HG03558 (cell line): ENCODE data around the gene WDR91.

ENCODE experiments used
- ATAC-seq: cut with Tn5 transposase; IDR thresholded peaks from one replicate; pipeline ENCODE4 v1.9.1; 2021; ENCODE audit warnings: moderate number of reproducible peaks; ENCODE audit not compliant: unreplicated experiment; ENCODE audit errors: extremely low read depth

Gene WDR91

DNA sequence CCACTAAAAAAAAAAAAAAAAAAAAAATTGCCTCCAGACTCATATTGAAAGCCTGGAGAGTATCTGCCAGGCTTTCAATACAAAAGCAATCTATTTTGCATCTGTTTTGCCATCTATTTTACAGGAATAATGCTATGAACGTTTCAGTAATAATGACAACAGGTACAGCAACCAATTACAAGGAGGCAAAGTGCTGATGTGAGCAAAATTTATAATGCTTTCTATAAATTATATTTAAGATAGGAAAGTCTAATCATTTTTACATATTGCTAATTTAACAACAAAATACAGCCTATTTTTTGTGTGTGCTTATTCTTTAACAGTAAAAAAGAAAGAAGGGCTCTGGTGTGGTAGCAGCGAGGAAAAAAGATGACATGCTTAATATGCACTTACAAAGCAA, 10.0 kb downstream of the WDR91 start:
- no peak for ATAC-seq

DNA sequence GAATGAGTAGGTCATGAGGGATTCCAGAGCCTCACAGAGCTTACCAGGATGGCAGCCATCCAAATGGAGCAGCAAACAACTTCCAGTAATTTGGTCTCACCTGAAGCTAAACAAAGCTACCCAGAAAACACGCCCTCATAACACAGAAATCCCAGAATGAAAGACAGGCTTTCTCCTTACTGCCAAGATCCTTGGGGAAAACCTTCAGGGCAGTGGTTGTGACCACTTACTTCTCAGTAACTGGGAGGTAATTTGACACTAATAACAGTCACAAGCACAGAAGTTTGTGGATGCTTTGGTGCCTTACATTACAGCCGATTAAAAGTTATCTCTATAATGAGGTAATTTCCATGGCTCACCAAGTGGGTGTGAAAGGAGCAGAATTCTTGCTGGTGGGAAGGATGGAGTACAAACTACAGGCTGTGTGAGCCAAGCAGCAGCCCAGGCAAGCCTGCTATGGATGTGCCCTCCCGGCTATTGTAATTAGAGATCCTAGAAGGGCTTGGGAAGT, 10.4 kb downstream of the WDR91 start:
- no peak for ATAC-seq

DNA sequence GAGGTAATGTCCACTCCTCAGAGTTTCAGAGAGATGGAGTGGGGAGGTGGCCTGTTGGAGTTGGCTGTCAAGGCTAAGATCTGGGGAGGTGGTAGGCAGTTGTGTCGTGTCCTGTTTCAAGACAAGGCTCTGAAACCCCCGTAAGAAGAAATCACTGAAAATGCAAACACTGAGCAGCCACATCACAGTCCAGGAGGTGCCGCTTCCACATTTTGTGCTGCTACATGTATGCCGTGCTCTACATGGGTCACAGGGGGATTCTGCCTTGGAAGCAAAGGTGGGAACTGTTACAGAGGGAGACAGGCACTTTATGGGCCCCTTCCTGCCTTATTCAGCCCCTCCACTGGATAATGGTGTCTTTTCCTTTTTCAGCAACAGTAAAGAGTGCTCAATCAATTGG, 11.9 kb downstream of the WDR91 start:
- ATAC-seq = no peak

DNA sequence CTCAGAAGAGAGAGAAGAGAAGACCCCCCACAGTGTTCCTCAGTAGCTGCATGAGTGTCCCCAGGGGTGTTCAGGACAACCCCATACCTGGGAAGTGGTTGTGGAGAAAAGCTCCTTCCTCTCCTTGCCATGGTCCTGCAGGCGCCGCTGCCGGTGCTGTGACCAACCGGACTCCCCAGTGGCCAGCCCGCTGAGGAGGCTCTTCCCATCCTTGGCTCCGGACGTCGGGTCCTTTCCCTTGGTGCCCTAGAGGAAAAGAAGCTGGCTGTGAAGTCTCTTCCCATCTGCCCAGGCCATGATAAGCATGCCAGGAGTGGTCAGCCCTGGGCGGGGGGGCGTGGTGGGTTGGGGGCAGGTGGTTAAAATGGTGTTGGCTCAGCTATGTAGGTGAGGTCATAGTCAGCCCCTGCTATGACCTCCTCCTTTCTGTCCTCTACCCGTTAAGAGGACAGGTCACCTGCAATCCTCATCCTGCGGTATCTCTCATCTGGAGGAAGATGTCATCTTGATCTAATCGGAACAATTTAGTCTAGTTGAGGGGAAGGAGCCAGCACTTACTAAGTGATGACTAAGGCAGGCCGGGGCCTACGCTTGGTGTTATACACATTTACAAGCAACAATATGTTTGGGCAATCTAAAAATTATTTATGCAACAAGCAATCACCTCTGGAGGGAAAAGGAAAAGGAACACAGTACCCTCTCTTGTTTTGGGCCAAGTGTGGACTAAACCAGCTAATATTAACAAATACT, 13.2 kb downstream of the WDR91 start:
- ATAC-seq = no peak

DNA sequence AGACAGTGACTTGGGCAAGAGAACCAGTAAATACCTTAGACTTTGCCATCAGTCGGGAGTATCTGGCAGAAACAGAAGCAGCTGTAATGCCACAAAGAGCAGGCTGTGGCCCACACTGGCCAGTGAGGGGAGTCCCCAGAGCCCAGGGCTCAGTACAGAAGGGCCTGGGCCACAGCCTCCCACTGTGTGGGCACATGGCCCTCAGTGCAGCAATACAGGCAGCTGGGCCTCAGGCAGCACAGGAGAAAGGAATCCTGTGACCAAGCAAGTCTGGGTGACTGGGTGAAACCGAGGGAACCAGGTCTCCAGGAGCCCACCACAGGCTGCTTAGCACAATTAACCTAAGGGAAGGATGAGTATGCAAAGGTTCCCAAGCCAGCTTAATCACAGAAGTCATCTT, 14.0 kb downstream of the WDR91 start:
- no peak for ATAC-seq

DNA sequence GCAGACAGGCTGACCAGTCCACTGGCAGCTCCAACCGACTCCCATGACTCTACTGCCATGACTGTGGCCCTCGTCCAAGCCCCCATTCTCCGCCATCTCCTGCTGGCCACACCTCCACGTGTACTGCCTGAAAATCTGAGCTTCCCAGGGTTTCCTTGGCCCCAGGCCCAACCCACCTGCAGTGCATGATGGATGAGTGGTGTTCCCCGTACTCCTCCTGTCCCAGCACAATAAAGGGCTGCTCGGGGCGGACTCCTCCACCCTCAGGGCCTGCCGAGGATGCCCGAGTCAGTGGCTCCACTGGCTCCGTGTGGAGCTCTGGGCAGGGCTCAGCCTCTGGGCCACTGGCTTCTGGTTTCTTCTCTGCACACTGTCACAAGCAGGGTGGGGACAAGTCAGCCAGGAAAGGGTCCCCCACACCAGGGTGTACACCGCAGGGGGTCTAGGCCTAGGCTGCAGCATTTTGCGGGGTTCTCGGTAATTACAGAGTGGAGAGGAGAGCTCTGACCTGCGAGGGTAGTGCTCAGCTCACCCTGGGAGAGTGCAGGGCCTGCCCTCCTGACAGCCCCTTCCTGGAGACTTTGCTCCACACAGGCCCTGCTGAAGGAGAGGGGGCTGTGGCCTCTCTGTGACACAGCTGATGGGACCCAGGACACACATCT, 15.2 kb downstream of the WDR91 start:
- no peak for ATAC-seq

DNA sequence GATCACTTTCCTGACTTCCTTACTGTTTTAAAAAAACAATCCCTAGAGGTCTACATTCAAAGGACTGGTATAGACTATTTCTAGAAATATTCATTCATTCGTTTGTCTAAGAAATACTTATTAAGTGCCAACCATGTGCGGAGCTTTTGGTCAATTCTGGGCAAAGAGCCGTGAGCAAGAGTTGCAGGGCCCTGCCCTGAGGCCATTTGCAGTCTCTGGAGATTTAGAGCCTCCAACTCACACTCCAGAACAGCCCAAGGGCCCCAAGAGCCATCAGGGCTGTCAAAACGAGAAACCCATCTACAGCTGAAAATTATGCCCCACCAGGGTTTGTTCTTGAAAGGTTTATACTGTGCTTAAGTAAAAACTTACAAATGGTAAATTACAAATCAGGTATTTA, 16.2 kb downstream of the WDR91 start:
- ATAC-seq = no peak

DNA sequence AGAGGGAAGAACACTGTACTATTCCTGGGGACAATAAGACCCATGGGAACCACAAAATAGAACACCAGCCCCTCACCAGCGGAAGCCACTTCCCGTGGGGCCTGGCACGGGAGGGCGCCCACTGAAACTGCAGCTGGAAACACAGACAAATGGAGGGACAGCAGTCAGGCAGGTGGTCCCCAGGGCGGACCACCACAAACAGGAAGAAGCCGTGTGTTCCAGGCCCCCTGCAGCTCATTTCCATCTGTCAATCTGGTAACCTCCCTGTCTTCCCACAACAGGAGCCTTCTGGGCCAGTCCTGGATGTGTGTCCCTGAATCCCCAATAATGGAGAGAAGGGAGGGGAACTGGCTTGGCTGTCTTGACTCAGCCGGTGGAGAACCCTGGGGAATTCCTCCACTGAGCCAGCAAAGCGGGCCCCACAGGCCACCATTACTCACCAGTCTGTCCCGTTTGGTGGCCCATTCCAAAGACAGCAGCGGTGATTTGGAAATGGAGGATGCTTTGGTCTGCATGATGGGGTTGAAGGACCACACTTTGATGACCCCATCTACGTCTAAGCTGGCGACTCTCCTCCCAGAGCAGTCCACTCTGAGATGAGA, 16.7 kb downstream of the WDR91 start:
- ATAC-seq = no peak

DNA sequence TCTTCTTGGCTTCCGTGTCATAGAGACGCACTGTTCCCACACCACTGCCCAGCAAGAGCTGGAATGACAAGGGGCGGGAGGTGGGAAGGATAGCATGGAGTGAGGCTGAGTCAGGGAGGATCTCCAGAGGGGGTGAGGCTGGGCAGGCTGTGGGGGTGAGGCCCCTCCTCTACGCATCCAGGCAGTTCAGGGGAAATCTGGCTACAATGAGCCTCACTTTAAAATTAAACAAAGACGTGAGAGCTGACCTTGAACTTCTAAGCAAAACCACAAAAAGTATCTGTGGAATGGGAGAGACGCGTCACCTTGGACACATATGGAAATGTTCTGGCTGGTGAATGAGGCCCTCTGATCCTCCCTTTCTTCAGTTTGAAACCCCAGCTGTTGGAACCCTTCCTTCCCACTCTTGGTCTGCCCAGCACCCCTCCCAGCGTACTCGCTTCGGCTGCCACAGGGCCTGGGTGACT, 17.7 kb downstream of the WDR91 start:
- ATAC-seq = no peak

DNA sequence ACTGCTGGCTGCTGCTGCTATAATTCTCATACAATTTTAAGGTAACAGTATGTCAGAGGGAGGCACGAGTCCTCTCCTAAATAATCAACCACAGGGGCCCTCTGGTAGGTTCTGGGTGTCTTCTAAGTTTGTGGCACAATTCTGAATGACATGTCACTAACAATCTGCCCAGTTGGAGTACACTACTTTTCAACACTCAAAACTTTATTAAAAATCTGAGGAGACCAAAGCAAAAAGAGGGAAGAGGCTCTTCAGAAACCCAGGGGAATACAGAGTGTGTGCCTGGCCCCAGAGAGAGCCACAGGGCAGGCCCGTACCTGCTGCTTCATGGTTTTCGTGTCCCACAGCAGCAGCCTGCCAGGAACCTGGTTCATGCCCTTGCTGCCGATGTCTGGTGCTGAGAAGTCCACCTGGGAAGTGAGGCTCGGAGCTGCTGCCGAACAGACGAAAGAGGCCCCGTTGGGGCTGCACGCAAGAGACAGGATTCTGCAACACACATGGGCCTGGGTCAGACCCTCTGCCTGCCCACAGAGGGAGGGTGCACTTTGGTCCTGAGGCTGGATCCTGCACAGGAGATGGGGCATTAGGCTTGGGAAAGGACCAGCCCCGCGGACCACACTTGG, 18.3 kb downstream of the WDR91 start:
- ATAC-seq = no peak

DNA sequence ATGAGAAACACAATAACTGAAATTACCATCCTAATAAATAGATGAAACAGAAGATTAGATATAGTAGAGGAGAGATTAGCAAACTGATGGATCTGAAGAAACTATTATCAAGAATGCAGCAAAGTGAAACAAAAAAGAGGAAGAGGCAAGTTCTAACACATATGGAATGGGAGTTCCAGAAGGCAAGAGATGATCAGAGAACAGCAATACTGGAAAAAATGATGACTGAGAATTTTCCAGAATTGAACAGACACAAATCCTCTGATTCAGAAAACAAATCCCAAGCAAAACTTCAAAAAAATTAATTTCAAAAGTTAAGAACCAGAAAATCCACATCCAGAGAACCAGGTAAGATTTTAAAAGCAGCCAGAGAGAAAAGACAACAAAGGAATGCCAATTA, 20.6 kb downstream of the WDR91 start:
- no peak for ATAC-seq

DNA sequence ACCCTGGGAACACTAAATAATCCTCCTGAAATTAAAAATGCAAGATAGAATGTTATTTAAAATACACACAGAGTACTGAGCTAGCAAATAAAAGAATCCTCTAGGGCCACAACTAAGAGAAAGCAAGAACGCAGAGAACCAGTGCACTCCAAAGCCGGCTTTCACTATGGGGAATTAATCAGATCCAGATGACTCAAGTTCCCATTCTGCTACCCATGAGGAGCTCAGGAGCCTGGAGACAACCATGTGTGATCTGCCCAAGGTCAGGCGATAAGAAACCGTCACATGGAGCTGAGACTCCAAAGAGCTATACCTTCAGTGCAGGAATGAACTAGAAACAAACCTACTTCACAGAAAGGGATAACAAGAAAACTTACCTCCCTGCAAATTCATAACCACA, 21.4 kb downstream of the WDR91 start:
- no peak for ATAC-seq

DNA sequence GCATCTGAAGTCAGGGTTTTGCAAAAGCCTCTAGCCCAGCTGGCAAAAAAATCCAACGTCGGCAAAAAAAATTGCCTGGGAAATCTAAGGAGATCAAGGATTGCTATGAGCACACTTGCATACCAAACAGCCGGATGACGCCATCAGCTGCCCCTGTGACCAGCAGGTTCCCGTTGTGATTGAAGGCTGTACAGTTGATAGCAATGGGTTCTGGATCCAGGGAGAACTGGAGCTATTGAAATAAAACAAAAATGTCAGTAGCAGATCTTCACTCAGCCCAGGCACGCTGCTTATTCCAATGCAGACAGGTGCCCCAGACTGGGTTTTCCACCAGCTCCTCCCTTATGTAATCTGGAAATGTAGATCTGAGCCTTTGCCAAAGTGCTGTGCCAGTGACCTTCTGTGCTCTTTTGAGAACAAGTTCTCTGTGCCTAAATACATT, 22.1 kb downstream of the WDR91 start:
- ATAC-seq = no peak

DNA sequence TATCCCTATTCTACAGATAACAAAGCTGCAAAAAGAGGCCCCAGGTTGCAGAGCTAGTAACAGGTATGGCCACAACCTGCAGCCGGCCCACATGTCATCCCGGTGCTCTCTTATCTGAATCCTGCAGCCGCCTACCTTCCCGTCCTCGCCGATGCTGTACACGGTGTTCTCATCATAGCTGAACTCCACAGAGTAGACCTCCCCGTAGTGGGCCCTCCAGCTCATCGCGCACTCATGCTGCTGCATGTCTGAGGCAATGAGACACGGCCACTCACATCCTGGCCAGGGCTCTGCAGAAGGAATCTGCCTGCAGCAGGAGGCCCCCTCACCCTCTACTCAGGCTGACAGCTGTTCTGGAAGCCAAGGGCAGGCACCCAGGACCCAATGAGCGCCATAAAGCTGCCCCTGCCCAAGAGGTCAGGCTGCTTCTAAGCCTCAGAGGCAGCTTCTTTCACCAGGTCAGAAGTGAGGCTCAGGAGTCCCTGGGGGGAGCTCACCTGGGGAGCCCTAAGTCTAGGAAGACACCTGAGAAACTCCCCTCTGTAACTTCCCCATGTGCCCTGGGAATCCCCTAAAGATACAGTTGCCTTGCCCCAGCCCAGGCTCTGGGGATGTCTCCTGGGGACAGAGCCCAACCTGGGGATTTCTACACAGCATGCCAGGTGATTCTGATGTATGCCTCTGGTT, 22.9 kb downstream of the WDR91 start:
- no peak for ATAC-seq

DNA sequence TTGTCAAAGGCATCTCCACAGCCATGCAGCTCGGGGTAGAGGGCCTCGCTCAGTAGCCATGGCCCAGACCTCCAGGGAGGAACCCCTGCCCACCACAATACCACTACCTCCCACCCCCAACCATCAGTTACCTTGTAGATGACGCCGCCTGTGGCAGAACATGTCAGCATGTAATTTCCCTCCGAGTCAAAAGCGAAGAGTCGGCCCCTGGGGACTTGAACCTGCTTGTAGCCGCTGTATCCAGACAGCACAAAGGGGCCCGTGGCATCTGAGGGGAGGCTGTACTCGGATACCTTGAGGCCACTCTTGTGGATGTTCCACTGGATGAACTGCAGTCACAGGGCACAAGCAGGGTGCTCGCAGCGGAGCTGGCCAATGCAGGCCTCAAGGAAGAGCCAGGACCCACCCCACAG, 24.5 kb downstream of the WDR91 start:
- peak; percentile 56 for ATAC-seq

DNA sequence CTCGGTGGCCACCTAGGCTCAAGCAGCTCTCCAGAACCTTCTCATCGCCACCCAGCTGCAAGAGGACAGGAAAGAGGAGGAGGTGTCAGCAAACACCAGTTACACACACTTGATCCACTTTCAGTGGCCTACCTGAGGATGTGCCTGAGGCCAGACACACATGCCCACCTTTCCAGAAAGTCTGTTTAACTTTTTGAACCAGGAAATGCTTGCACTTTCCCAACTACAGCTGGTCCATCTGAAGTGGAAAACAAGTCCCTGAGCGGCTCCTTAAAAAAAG, 25.1 kb downstream of the WDR91 start:
- no peak for ATAC-seq

DNA sequence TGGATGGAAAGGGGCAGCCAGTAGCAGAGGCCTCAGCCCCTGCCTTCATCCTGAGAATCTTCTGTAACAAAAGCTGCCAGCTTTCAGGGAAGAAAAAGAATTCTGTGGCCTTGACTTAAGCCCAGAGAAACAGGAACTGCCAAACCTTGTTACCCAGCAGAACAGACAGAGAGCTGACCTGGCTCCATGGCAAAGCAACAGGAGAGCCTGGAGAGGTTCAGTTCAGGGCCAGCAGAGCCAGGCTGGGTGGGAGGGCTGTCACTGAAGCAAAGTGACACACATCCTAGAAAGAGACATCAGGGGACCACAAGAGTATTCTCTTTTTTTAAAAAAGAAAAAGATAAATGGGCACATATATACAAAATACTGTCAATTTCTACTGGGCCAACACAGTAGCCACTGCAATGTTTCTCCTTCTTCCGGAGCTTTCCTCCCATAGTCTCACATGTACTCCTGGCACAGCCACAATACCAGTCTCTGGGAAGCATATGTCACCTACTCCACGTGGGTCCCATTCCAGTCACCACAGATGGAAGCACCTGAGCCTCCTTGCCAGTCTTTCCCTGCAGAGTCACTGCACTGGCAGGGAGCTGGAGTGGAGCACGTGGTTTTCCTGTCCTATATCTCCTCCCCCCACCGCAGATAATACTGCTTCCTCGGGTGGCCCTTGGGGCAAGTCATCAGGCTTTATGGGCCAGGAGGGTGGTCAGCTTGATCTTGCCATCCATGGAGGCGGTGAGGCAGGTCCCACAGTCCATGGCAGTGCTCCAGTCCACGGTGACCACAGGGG, 25.7 kb downstream of the WDR91 start:
- no peak for ATAC-seq

DNA sequence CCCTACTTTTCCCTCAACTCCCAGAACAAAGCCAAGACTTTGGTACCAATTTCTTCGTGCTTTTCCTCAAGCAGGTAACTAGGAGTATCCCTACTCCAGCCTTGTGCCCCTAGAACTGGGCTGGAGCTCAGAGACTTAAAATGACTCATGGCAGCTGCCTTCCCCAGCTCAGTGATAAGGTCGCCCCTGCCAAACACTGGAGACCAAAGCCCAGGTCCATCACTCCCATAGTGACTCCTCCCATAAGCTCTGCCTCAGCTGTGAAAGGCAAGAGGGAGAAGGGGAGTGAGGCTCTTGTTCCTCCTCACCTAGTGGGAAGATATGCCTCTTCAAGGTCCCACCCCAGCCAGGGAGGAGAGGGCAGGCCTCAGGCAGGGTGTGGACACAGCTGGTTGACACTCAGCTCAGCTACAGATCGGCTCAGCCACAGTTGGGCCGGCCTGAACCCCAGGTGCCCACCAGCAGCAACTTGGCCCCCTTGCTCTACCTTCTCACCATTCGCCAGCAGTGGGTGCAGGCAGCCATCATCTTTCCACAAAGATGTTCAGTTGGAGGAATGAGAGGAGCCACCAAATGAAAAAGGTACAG, 27.0 kb downstream of the WDR91 start:
- ATAC-seq = no peak

DNA sequence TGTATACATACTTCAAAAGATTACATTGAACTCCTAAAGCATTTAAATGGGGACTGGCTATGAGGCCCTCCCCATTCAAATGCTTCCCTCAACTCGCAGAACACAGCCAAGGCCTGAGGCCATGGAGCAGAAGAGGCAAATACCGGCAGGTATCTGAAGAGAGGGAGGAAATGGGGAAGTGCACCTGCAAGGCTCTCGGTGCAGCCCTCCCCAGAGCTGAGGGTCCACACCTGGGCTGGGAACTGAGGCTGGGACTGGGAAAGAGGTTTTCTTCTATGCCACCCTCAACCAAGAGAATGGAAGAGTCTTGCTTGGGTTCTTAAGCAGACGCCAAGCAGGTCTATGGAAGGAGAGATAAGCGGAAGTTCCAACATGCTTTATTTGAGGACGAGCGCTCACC, 27.8 kb downstream of the WDR91 start:
- no peak for ATAC-seq
